Fibroblast of the aortic adventitia (primary cell): ENCODE results near the gene MLLT6. TPM values are rescaled to one million over a fixed set of nuclear protein-coding genes. Genes with fewer than 3 reads are reported as not detected.

ENCODE experiments used
- DNase-seq: peaks from one replicate; pipeline ENCODE4 v3.0.0-alpha.2; 2010; ENCODE audit warnings: low read depth
- H3K4me3 ChIP-seq: 2 replicates; pipeline ENCODE4 v1.5.1; 2011; ENCODE audit warnings: low read depth, mild to moderate bottlenecking, control low read depth, low read length, moderate library complexity
- CTCF ChIP-seq: IDR thresholded peaks from 2 replicates; pipeline ENCODE4 v1.5.1; 2011; ENCODE audit warnings: mild to moderate bottlenecking, low read length, control low read depth, inconsistent platforms; ENCODE audit not compliant: insufficient read depth
- total RNA-seq: library from RNA; depleted of rRNA; stranded (reverse); fragments of >200 nt; gene quantifications from 2 replicates; pipeline ENCODE4 v1.2.3, GENCODE V29; 2012; ENCODE audit warnings: low replicate concordance

The MLLT6 gene
- total RNA-seq, 1 donor, result 38.7 TPM

DNA sequence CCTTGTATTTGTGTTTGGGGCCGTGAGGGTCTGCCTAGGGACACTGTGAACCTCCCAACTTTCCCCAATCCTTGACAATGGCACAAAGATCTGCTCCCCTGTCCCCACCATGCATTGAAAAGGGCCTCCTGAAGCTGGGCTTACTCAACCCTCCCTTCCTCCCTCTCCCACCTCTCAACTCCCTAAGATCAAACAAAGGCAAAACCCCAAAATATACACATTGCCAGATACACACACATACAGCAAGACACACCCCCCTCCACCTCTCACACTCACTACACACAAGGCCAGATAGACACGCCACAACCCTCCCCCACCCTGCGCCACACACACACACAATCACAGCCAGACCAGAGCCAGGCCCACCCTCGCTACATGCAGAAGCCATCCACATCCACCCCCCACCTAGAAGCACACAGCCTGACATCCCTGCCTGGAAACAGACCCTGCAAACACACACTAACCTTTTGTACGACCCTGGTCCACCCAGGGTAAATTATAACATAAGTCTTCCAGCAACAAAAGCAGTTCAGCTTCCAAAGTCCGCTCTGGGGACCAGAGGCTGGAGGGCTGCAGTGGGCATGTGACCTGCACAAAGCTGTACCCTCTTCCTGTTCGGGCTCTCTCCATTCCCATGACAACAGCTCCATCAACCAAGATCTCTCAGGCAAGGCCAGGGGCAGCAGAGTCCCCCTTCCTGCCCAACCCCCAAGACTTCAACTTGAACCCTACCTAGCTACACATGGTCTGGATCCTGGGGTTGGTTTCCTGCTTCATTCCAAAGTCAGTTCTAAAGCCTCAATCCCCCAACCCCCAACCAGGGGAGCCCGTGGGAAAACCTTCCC lies 41.2 kb downstream of the MLLT6 start:
- no peak for DNase-seq
- H3K4me3 ChIP-seq, result peak overlapping the region; percentile 86
- TF ChIP-seq CTCF, result no peak

GRCh38 chr17:38746849-38747462 lies 41.9 kb downstream of the MLLT6 start:
- no peak for DNase-seq
- peak overlapping the region; percentile 86 for H3K4me3 ChIP-seq
- TF ChIP-seq CTCF, result no peak

- no peak for TF ChIP-seq CTCF
- H3K4me3 ChIP-seq, result peak overlapping the region; percentile 86
- no peak for DNase-seq
Measured at GRCh38 chr17:38747463-38748148, 42.5 kb downstream of the MLLT6 start.

GRCh38 chr17:38748149-38748891 lies 43.2 kb downstream of the MLLT6 start, which contains the start of gene PCGF2:
Gene PCGF2 (minus strand): TSS chr17:38748336. CDS start chr17:38740402, 7,934 bp downstream.
- peak within 1 kb of the TSS; percentile 86 for H3K4me3 ChIP-seq
- peak; percentile 88 for DNase-seq
- TF ChIP-seq CTCF, result no peak

DNA sequence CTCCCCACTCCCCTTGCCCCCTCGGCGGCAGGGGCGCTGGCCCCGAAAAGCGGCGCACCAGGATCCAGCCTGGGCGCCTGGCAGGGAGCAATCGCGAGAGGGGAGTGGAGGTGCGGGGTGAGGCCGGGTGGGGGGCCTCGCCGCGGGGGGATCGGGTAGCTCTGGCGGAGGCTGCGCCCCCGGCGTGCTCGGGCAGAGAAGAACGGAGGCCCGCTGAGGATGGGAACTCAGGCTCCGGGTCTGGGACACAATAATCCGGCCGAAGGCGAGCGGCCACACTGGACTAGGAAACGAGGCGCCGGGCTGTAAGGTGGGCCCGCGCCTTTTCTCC lies 43.8 kb downstream of the MLLT6 start:
- H3K4me3 ChIP-seq, result peak overlapping the region; percentile 86
- no peak for TF ChIP-seq CTCF
- no peak for DNase-seq
